ENCODE results near the gene NUP98.

NUP98 gene

DNA sequence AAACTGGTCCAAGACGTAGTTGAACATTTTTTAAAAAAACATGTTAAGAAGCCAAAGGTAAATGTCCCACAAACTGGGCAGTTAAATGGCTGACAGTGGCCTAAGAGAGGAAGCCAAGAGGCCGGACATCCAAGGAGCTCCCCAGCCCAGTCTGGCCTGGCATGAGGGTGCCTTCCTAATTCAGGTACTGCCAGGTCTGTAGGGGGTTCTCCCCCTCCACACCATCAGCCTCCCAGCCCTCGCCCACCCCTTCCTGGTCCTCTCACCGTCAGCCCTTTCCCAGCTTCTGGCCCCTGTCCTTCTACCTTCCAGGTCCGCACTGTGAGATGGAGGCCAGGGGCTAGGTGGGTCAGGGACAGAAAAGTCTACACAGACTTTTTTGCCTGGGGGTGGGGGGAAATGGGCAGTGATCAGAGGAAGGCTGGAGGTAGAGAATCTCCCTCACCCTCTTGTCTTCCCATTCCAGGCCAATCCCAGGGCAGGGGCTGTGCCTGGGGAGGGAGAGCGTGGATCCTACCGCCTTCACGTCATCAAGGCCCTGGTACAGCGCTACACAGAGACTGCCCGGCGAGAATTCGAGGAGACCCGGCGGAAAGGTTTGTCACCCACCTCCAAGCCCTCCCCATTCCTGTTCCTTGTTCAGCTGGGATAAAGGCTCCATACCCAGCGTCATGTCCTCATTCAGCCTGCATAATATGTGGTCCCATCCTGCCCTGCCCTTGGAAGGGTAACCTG, 161.5 kb downstream of the NUP98 start:
- no peak for DNase-seq

GRCh38 chr11:3632070-3632660, 165.2 kb downstream of the NUP98 start:
- no peak for DNase-seq

DNA sequence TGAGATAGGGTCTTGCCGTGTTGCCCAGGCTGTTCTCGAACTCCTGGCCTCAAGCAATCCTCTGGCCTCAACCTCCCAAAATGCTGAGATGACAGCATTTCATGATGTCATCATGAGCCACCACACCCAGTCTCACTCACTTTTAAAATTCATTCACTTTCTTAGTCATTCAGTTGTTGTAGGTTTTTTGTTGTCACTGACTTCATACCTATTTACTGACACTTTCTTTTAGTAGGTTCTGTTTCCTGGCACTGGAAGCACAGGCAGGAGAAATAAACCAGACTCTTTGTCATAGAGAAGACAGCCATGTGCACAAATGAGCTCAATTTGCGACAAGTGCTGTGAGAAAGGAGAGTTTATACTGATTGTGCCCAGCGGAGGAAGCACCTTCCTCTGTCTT, 166.0 kb downstream of the NUP98 start:
- no peak for DNase-seq

- DNase-seq = peak in 1 of 2 donors; percentile 40
Observed at GRCh38 chr11:3627291-3627690, 170.1 kb downstream of the NUP98 start.

DNA sequence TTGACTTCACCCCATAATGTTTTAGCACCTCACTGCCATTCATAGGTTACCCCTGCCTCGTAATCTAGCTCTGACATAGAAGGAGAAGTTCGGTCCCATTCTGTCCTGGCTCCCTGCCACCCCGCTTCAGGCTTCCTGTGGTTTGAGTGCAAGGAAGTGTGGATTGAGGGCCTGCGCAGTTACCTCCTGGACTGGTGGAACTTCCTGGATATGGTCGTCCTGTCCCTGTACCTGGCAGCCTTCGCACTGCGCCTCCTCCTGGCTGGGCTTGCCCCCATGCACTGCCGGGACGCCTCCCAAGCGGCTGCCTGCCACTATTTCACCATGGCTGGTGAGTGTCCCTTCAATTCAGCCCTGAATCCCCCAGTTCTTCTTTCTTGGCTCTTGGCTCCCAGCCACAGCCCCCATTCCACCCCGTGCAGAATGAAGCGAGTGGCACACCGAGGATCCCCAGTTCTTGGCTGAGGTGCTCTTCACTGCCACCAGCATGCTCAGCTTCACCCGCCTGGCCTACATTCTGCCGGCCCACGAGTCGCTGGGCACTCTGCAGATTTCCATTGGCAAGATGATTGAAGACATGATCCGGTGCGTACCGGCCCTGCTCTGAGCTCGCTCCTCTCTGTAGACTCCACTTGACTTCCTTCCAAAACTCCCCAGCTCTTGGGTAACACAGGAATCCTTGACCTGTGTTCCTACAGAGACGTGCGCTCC, 170.9 kb downstream of the NUP98 start:
- DNase-seq = peak; percentile 42 to 45

Measured in inflammatory macrophage treated with lipopolysaccharide for 1 hour (primary cell).